Testis (tissue), 3 donors: ENCODE measurements around the gene MTMR3. TPM values are rescaled to one million over a fixed set of nuclear protein-coding genes. Genes with fewer than 3 reads are reported as not detected.
"Not testable (repeated sequence)": the region's sequence is repeated elsewhere in the genome, so short reads cannot be mapped to it uniquely, and the experiment has no call there.

ENCODE experiments used
- DNase-seq: peaks from one replicate; pipeline ENCODE4 v3.0.0-alpha.2; 2019
- H3K27ac ChIP-seq, 2 donors: fragments of 200-600 bp; sonication (generic); one replicate each; pipeline ENCODE4 v1.5.1; 2019
- H3K27me3 ChIP-seq: fragments of 200-600 bp; sonication (generic); one replicate; pipeline ENCODE4 v1.5.1; 2019
- H3K36me3 ChIP-seq: fragments of 200-600 bp; sonication (generic); one replicate; pipeline ENCODE4 v1.5.1; 2017; ENCODE audit warnings: low read depth; ENCODE audit errors: missing control alignments
- H3K4me1 ChIP-seq: fragments of 200-600 bp; sonication (generic); one replicate; pipeline ENCODE4 v1.5.1; 2019
- H3K4me3 ChIP-seq, 2 donors: fragments of 200-600 bp; sonication (generic); one replicate each; pipeline ENCODE4 v1.5.1; 2017 to 2019
- H3K9me3 ChIP-seq: fragments of 200-600 bp; sonication (generic); one replicate; pipeline ENCODE4 v1.5.1; 2017
- POLR2A ChIP-seq: fragments of 450-650 bp; IDR thresholded peaks from one replicate; pipeline ENCODE4 v1.6.1; 2017; ENCODE audit warnings: antibody characterized with exemption, mild to moderate bottlenecking, moderate library complexity
- WGBS, 2 donors: methylation state at CpG; one replicate each; pipeline ENCODE4 v1.1.5; 2018; 5-methylcytosine and 5-hydroxymethylcytosine counted together
- intact Hi-C: fragments of 100-400 bp; cut with DNase I; formaldehyde crosslinking; loops from one replicate; pipeline ENCODE4 v1.15.1; 2023; ENCODE audit warnings: low total_unique reads
- polyA plus RNA-seq: library from polyadenylated mRNA; stranded (reverse); fragments of 350-450 nt; fragmentation: Illumina TruSeq; extraction: RNeasy Lipid Tissue Mini Kit (QIAGEN cat#74804); gene quantifications from one replicate; pipeline ENCODE4 v1.2.3, GENCODE V29; 2014; ENCODE audit warnings: low read depth, low replicate concordance; ENCODE audit not compliant: insufficient read depth
- total RNA-seq, 2 donors: library from RNA; depleted of rRNA; stranded (reverse); fragments of >200 nt; gene quantifications; one replicate each; pipeline ENCODE4 v1.2.3, GENCODE V29; 2016
- TF ChIP-seq, protein P1 (sequence below), 3 experiments: fragments of 450-650 bp in 2 of 3; fragments of 200-600 bp in 1 of 3; sonication (generic) in 1 of 3; IDR thresholded peaks; one replicate each; pipeline ENCODE4 v1.5.1; 2016 to 2019; ENCODE audit warnings: antibody characterized with exemption in 3 of 3, mild to moderate bottlenecking in 2 of 3, moderate library complexity in 1 of 3

The MTMR3 gene
- total and polyA plus RNA-seq, 3 donors from 2014 or later, result 75.2 to 137 (median 130) TPM

DNA sequence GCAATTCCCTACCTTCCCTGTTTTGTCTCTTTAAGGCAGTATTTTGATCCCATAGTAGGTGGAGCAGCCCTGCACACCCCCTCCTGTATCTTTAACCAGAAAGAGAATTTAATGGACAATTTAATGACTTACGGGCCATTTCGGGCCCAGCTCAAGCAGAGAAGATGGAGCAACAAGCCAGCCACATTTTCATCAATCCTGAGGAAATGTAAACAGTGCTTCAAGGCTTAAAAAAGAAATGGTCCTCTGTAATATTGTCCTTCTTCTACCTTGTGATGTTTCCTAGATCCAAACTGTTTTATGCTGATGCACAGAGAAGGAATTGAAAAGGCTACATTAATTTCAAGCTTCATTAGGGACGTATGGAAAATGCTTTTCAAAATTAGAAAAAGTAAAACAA, 88.6 kb downstream of the MTMR3 start:
- Histone ChIP-seq H3K27ac (no peak overlapping the region), H3K36me3 (no peaks in the 10 kb centered on the region), H3K27me3 (no peaks in the 10 kb centered on the region), H3K9me3 (no peaks in the 10 kb centered on the region), H3K4me1 (no peaks in the 10 kb centered on the region), H3K4me3 (no peak overlapping the region)
- 87 to 89% methylated on average over 3 of the region's 3 CpGs for WGBS, 2 donors
- intact Hi-C loops, result no loop called here
- DNase-seq, result no peak
- no peak for TF ChIP-seq POLR2A
- TF ChIP-seq, protein P1, sequence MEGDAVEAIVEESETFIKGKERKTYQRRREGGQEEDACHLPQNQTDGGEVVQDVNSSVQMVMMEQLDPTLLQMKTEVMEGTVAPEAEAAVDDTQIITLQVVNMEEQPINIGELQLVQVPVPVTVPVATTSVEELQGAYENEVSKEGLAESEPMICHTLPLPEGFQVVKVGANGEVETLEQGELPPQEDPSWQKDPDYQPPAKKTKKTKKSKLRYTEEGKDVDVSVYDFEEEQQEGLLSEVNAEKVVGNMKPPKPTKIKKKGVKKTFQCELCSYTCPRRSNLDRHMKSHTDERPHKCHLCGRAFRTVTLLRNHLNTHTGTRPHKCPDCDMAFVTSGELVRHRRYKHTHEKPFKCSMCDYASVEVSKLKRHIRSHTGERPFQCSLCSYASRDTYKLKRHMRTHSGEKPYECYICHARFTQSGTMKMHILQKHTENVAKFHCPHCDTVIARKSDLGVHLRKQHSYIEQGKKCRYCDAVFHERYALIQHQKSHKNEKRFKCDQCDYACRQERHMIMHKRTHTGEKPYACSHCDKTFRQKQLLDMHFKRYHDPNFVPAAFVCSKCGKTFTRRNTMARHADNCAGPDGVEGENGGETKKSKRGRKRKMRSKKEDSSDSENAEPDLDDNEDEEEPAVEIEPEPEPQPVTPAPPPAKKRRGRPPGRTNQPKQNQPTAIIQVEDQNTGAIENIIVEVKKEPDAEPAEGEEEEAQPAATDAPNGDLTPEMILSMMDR (IDR thresholded peaks at IDR 0.05), result no peak

- TF ChIP-seq, protein P1 (IDR thresholded peaks at IDR 0.05), result no peak
- no peak for TF ChIP-seq POLR2A
- no peaks in the 10 kb centered on the region for H3K27me3 ChIP-seq
- no peaks in the 10 kb centered on the region for H3K36me3 ChIP-seq
- no peak overlapping the region for H3K4me3 ChIP-seq
- H3K27ac ChIP-seq, result no peak overlapping the region
- no peaks in the 10 kb centered on the region for H3K4me1 ChIP-seq
- no peak for DNase-seq
- no peaks in the 10 kb centered on the region for H3K9me3 ChIP-seq
- WGBS, 2 donors, result 66 to 68% methylated on average over 2 of the region's 2 CpGs
- intact Hi-C loops, result no loop called here
These were observed 89.1 kb downstream of the MTMR3 start for GRCh38 chr22:29972121-29972520.

- intact Hi-C loops, result no loop called here
- H3K36me3 ChIP-seq, result no peaks in the 10 kb centered on the region
- TF ChIP-seq POLR2A, result no peak
- no peaks in the 10 kb centered on the region for H3K27me3 ChIP-seq
- H3K4me1 ChIP-seq, result no peaks in the 10 kb centered on the region
- 71 to 83% methylated on average over 4 of the region's 4 CpGs for WGBS, 2 donors
- H3K27ac ChIP-seq, result no peak overlapping the region
- no peak overlapping the region for H3K4me3 ChIP-seq
- no peaks in the 10 kb centered on the region for H3K9me3 ChIP-seq
- DNase-seq, result no peak
These were observed 90.3 kb downstream of the MTMR3 start for GRCh38 chr22:29973269-29973668.

GRCh38 chr22:29973680-29974079, 90.7 kb downstream of the MTMR3 start:
- H3K27ac ChIP-seq, H3K4me1 ChIP-seq, H3K27me3 ChIP-seq, H3K36me3 ChIP-seq, H3K4me3 ChIP-seq, intact Hi-C loops, DNase-seq, H3K9me3 ChIP-seq: not testable (repeated sequence)
- 96 to 98% methylated on average over 9 of the region's 9 CpGs for WGBS, 2 donors

DNA sequence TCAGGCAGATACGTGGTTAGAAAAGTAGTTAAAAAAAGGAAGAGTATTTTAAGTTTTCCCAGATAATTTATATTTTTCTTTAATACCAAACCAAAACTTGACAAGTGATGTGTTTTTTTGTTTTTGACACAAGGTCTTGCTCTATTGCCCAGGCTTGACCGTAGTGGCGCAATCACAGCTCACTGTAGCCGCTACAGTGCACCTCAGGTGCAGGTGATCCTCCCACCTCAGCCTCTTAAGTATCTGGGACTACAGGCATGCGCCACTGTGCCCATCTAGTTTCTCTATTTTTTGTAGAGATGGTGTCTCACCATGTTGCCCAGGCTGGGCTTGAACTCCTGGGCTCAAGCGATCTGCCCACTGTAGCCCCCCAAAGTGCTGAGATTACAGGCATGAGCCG, 92.5 kb downstream of the MTMR3 start:
- DNase-seq, result no peak
- no peaks in the 10 kb centered on the region for H3K4me1 ChIP-seq
- H3K27ac ChIP-seq, result no peak overlapping the region

GRCh38 chr22:29977107-29977506, 94.1 kb downstream of the MTMR3 start:
- Histone ChIP-seq H3K4me3 (no peak overlapping the region), H3K9me3 (no peaks in the 10 kb centered on the region), H3K4me1 (no peaks in the 10 kb centered on the region), H3K27me3 (no peaks in the 10 kb centered on the region), H3K27ac (no peak overlapping the region), H3K36me3 (no peaks in the 10 kb centered on the region)
- intact Hi-C loops, result no loop called here
- TF ChIP-seq, protein P1 (IDR thresholded peaks at IDR 0.05), result no peak
- TF ChIP-seq POLR2A, result no peak
- DNase-seq, result no peak
- WGBS, 2 donors, result 93% methylated on average over 3 of the region's 3 CpGs

More for the DNA sequence above, 92.5 kb downstream of the MTMR3 start:
- Histone ChIP-seq H3K9me3 (no peaks in the 10 kb centered on the region), H3K4me3 (no peak overlapping the region), H3K36me3 (no peaks in the 10 kb centered on the region), H3K27me3 (no peaks in the 10 kb centered on the region)
- TF ChIP-seq POLR2A, result no peak
- TF ChIP-seq, protein P1 (IDR thresholded peaks at IDR 0.05), result no peak
- intact Hi-C loops, result no loop called here
- WGBS, 2 donors, result 93 to 96% methylated on average over 7 of the region's 7 CpGs
